ENCODE measurements around the gene IMMP2L.
"Not testable (repeated sequence)": the region's sequence is repeated elsewhere in the genome, so short reads cannot be mapped to it uniquely, and the experiment has no call there.

IMMP2L gene

DNA sequence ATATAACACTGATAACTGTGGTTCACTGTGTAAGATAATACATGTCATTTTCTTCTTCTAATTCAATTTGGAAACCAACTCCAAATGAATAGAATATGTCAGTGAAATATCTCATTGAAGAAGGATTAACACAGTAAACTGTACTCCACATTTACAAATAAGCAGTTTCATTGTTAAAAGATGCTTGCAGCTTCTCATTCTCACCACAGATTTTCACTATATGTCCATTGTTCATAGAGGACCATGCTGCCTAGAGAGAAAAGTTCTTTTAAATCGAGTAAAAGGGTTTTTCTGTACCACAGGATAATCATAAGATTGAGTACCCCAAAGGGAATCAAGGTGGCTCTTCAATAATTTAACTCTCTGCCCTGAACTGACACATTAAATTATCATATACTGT lies 305.9 kb downstream of the IMMP2L start:
- no peak for DNase-seq

DNA sequence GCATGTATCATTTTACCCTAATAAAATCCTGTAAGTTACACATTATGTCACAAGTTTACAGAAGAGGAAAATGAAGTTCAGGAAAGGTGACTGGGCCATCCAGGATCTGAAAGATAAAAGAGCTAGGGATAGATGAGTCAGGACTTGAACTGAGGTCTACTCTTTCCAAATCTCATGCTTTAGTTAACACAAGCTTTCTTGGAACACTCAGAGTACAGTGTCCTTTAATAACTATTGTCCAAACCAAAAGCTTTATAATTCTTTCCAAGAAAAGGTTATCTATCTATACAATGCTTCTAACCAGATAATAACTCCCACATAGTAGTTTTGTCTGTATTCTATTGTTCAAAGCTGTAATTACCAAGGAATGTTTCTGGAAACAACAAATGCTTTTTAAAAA lies 306.7 kb downstream of the IMMP2L start:
- no peak for DNase-seq

DNA sequence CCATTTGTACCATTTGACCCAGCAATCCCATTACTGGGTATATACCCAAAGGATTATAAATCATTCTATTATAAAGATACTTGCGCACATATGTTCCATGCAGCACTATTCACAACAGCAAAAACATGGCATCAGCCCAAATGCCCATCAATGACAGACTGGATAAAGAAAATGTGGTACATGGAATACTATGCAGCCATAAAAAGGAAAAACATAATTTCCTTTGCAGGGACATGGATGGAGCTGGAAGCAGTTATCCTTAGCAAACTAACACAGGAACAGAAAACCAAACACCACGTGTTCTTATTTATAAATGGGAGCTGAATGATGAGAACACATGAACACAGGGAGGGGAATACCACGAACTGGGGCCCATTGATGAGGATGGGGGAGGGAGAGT lies 310.9 kb downstream of the IMMP2L start:
- not testable (repeated sequence) for DNase-seq

DNA sequence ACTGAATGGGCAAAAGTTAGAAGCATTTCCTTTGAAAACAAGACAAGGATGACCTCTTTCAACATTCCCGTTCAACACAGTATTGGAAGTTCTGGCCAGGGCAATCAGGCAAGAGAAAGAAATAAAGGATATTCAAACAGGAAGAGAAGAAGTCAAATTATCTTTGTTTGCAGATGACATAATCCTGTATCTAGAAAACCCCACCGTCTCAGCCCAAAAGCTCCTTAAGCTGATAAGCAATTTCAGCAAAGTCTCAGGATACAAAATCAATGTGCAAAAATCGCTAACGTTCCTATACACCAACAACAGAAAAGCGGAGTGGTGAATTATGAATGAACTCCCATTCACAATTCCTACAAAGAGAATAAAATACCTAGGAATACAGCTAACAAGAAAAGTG lies 312.5 kb downstream of the IMMP2L start:
- not testable (repeated sequence) for DNase-seq

DNA sequence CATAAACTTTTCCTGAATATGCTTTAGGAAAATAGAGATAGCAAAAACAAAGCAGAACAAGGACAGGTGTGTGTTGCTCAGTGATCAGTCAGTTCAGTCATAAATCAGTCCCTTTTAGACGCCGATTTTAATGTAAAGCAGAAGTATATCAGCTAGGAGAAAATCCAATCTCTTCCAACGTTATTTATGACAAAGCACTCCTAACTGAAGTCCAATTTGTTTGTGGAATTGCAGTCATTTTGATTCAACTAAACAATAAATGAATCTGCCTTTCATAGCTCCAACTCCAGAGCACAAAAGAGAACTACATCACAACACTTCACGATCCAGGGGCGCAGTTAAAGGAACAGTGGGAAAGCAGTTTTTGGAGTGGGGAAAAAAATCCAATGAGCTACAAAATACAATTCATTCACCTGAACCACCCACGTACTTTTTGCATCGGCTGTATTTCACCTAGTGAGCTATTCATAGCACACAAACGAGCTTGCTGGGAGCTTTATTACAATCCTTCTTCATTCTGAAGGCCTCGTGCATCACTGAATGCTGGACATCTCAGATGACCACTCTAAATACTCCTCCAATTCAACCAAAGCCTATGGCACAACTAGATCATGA lies 320.0 kb downstream of the IMMP2L start:
- no peak for DNase-seq

DNA sequence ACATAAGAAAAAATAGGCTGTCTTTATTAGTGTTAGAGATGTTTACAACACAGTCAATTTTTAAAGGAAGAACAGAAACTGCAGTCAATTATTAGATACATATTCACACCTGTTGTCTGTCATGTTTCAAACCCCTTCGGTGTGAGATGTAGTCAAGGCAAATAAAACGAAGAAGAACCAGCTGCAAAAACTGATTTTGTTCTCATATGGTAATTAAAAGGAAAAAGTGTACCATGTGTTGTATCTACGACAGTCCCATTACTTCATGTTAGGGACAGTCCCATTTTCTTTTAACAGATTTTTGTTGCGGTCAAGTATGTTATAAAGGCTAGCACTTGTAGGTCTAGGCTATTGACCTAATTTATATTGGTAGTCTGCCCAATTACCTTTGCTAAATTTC lies 321.9 kb downstream of the IMMP2L start:
- DNase-seq = no peak

DNA sequence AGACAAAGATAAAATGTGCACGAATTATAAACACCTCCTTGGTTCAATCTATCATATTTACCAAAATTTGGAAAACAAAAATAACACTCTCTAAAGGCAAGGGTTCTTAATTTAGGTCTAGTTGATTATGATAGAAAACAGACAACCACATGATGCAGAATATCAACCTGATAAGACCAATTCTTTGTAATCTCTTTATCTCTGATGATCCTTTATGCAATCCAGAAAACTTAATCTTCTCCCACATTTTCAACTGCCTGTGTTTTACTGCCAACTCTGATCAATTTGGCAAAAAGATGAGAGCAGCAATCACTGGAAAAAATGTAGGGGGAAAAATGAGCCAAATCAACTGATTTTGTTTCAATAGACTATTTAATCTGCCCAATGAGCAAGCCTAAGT lies 322.9 kb downstream of the IMMP2L start:
- no peak for DNase-seq

DNA sequence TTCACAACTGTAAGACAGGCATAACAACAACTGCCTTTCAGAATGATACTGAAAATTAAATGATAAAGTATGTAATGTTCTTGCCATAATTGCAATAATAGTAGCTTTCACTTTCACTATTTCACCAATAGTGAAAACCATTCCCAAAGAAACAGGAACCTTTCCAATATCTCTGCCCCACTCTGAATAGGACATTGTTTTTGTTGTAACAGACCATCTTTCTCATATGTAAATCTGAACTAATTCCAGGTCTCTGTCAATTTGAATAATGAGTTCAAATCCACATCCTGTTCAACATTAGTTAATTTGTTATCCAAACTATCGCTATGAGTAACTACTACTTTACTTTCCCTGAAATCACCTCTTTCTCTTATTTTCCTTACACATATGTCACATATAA lies 323.4 kb downstream of the IMMP2L start:
- DNase-seq = peak; percentile 22

DNA sequence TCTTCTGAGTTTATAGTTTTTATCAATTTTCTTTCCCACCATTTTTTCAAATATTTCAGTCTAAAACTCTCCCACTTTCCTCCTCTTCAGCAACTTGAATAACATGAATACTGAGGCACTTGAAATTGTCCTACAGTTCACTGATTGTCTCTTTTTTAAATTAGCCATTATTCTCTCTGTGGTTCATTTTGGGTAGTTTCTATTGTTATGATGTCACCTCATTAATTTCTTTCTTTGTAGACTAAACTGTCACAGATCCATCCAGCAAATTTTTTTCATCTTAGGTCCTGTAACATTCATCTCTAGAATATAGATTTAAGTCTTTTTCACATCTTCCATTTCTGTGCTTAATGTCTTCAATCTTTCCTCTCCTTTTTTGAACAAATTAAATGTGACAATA lies 326.6 kb downstream of the IMMP2L start:
- DNase-seq = no peak

DNA sequence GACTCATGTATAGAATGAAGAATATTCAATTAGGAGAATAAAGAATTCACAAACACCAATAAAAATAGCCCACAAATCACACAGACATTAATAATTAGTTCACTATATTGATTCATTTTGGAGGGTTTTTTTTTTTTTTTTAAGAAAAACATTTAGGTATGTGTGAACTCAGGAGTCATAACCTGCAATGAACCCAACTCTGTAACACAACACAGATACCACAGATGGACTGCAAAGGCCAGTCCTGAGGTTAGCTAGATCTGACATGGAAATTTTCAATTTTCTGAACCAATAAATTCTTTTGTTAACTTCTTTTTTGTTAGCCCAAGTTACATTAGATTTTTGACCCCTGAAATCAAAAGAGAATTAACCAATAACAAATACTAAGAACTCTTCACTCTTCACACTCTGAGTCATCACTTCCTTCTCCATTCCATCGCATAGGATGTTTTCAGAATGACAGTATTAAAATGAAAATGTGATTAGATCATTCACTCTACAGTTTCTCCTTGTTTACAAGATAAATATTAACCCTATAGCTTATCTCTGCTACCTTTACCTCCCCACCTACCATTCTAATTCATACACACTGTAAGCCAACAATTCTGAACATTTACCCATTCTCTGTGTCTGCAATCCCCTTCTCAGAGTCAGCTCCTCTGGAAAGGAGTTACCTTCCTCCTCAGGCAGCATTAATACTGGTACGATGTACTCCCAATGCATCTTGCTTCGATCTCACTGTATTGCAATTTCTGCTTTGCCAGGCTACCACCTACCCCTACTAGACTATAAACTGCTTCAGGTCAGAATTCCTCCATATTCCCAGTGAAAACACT lies 329.8 kb downstream of the IMMP2L start:
- no peak for DNase-seq

DNA sequence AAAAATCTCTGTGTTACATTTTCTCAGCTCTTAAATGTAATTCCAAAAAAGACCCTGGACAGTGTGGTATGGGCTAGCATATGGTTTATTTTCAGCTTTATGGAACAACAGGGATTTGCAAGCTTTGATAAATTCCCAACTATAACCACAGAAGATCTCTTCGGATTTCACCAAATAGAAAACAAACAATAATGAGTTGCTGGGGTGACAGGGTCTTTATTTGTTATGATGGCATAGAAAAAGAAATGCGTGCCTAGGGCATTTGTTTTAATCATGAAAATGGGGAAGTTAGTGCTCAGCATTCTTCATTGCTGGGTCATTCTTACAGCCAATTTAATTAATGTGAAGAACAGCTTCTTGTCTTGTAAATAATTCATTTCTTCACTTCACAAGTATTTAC lies 332.4 kb downstream of the IMMP2L start:
- DNase-seq = no peak

DNA sequence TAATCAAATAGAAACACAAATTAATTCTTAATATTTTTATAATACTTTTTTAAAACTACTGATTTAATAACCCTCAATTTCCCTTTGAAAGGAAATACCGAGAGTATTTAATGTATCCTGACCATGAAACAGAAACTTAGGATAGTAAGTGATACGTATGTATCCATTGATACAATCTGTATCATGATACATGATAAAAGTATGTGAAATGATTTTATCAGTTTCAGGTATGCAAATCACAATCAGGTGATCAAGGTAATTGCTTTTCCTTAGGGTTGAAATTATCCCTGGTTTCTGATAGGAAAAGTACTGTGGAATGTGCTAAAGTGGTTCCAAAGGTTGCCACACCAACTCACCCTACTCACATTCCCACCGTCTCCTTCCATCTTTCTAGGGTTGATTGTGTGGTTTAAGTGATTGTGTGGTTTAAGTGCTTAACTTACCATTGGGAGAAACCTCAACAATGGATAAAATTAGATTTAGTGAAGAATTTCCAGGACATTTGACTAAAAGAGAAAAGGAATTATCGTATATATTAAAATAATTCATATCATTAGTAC lies 333.0 kb downstream of the IMMP2L start:
- no peak for DNase-seq

DNA sequence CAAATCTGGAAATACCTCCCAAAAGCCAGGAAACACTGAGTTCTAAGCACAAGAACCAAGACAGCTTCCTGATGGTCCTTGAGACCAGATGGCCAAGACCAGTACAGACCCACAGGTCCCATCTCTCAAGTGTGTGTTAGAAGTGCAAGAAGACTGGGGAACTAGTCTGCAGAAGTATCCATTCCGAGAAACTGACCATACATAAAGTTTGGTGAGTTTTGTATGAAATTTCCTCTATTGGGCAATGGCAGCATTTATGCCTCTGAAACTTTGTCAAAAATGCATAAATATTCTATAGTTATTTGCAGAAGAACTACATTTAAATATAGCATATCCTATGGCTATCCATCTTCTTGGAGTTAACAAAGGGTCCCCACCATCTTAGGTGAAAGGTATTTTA lies 333.9 kb downstream of the IMMP2L start:
- no peak for DNase-seq

DNA sequence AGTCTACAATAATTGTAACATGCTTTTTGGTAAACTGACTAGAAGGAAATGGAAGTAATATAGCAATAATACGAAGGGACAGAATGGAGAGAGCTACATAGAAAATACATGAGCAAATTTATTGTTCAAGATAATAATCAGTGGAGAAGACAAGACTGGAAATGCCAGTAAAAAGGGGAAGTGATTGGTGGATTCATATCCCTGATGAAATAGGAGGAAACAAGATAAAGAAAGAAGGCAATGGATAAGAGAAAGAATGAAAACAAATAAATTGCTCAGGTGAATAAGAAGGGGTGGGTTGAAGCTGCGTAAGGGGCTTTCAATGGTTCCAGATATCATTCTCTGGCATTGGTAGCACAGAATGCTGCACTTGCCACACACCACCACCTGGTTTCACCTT lies 335.5 kb downstream of the IMMP2L start:
- no peak for DNase-seq

DNA sequence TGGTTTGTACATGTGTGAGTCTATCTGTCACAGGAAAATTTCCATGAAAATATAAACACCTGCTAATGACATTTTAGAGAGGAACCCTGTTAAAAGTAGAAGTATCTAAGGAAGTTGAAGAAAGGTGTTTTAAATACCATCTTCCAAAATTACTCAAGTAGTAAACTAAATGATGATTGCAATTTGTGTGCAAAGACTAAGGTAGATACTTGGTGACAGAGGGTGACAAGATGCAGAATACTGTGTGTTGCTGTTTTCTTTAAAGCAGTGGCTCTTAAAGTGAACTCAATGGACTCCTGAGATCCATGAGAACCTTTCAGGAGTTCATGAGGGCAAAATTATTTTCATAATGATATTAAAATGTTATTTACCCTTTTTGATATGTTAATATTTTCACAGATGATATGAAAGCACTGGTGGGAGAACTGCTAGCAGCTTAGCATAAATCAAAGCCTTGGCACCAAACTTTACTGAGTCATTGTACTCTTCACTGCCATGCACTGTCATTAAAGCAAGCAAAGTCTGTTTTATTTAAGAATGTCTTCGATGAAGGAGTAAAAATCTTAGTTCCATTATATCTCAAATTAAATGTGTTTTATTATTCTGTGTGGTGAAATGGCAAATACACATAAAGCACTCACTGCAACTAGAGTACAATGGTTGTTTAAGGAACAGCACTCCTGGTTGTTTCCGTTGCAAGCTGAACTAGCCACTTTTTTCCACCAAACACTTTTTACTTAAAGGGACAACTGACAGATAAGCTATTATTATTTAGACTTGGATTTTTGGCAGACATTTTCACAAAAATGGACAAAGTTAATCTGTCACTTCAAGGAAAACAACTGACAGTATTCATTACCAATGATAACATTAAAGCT lies 337.7 kb downstream of the IMMP2L start:
- DNase-seq = no peak

DNA sequence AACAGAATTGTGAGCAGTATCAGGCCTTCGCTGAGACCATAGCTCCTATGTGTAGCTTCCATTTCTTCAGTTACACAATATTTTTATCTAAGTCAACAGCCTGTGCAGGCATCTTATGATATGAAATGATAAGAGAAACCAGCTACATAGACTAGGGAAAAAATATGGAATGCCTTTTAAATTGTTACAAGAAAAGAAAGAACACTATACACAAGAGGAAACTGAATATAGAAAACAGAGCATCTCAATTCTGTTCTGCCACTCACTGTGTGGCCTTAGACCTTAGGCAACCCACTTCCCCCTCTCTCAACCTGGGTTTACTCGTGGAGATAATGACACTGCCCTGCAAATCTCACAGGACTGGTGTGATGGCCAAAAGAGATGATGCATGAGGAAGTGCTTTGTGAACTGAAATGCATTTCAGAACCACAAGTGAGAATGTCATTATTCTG lies 338.5 kb downstream of the IMMP2L start:
- no peak for DNase-seq

DNA sequence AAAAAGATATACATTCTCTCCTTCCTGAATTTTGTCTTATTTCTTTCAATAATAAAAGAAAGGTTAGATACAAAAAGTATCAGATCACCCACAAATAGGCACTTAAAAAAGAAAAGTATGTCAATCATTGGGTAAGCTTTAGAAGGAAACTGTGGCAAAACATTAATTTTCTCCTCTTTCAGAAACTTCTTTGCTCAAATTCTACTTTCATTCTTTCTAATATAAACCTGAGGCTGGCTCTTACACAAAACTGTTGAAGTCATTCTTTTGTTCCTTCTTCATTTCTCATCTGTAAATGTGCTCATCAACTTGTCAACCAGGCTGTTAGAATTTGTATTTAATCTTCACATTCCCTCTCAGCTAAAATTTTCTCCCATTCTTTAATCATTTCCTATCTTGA lies 346.7 kb downstream of the IMMP2L start:
- DNase-seq = no peak

DNA sequence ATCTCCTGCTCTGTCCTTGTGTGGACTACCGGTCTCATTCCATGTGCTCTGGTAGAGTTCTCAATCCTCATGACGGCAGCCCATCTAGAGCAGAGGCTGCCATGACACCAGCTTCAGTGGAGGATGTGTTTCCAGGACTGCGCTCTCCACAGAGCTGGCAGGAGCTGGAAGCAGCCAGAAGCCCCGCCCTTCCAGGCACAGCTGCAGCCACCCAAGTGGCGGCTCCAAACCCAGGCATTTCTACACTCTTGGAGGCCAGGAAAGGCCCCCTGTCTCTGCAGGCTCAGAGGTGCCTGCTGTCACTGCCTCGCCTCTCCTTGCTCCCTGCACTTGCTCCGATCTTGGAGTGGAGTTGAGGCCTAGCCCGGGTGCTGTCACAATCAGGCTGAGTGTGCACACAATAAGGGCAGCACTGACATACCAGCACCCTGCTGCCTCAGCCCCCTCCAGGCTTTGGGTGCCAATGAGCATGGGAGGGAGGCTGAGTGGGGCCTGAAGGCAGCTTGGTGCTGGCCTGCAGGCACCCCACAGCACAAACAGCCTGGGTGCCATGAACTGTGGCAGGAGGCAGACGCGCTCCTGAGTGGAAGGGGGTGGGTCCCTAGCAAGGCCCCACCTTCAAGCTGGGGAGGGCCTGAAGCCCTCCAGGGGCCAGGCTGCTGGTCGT lies 349.3 kb downstream of the IMMP2L start:
- no peak for DNase-seq

DNA sequence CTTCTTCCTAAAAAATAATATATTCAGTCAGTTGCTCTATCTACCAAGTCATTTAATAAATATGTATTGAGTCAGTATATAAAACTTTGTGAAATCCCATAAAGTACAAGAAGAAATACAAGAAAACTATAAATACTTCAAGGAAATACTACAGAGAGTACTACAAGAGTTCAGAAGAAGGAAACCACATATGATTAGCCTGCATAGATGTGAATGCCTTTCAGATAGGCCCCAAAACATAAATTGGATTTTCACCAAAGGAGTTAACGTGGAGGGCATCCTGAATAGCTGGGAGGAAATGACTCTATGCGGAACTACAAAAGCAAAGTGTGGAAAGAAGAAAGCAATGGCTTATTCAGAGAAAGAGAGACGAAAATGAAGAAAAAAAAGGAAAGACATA lies 351.3 kb downstream of the IMMP2L start:
- no peak for DNase-seq

DNA sequence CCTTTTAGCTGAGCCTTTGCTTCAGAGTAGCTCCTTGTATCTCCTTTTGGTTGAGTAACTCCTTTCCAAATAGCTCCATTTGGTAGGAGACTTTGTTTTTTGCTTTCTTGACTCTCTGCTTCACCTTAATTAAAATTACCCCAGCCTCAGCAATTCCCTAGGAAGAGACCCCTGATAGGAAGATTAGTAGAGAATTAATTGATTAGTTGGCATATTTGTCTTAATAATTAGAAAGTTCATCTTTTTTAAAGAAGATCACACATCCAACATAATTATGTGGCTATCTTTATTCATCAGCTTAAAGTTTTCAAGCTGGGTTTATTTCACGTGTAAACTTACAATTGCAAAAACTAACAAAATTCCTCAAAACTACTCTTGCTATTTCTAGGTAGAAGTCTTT lies 352.2 kb downstream of the IMMP2L start:
- DNase-seq = no peak

DNA sequence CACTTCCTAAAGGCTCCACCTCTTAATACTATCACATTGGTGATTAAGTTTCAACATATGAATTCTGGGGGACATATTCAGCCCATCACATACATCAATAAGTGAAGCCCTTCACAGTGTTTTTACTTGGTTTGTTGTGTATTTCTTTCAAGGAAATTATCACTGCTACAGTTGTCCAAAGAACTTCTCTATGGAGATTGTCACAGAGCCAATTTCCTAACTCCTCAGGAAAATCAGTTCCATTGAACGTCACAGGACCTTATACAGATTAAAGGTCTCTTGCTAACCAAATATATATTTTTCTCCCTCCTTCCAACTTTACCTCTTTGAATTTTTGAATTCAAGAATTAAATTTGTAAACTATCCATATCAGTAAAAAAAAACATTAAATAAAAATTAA lies 357.0 kb downstream of the IMMP2L start:
- no peak for DNase-seq

DNA sequence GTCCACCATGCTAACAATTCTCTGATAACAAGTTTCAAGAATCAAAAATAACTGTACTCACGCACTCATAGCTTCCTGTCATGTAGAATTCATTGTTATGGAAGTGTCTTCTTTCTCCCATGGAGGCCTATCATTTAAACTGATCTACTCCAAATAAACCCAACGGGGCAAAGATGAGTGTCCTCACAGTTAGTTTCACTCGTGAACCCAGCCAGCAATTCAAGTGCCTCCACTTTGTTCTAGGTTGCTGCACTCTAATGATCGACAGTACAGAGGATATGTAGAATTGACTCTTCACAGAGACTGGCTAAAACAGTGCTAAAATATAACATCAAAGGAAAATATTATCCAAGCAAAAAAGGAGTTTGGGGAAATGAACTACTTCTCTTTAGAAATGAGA lies 360.0 kb downstream of the IMMP2L start:
- no peak for DNase-seq

DNA sequence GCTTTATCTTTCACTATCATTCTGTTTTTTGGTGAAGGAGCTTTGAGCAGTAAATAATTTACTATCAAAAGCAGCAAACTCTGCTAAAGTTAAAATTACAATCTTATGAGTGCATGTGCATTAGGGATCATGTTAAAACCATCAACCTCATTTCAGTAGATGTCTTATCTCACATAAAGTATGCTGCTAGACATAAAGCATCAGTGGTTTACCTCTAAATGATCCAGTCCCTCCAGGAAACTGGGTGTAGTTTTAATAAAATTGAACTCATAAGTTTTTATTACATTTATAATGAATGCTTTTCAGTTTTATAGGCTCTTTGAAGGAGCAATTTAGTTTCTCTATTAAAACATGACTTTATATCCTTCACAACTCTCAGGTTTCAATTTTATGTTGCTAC lies 362.6 kb downstream of the IMMP2L start:
- DNase-seq = no peak
